Parathyroid adenoma (tissue), 2 donors: ENCODE measurements around the gene DRAM1.
A peak's percentile ranks its signal among the peaks of the same experiment; 100 is the strongest.

Source experiments
- H2AFZ ChIP-seq: fragments of 300-600 bp; sonication (generic); one replicate; pipeline ENCODE4 v1.7.0; 2017; ENCODE audit warnings: antibody characterized with exemption, mild to moderate bottlenecking
- H3K27ac ChIP-seq: fragments of 300-600 bp; sonication (generic); one replicate; pipeline ENCODE4 v1.7.0; 2017
- H3K27me3 ChIP-seq: fragments of 300-600 bp; sonication (generic); one replicate; pipeline ENCODE4 v1.7.0; 2017; ENCODE audit warnings: low read length; ENCODE audit not compliant: control insufficient read depth, insufficient read depth
- H3K36me3 ChIP-seq: fragments of 300-600 bp; sonication (generic); one replicate; pipeline ENCODE4 v1.7.0; 2017; ENCODE audit warnings: low read length; ENCODE audit not compliant: control insufficient read depth, insufficient read depth
- H3K4me1 ChIP-seq: fragments of 300-600 bp; sonication (generic); one replicate; pipeline ENCODE4 v1.7.0; 2017; ENCODE audit warnings: control low read depth
- H3K4me2 ChIP-seq: fragments of 300-600 bp; sonication (generic); one replicate; pipeline ENCODE4 v1.7.0; 2017; ENCODE audit warnings: low read length
- H3K4me3 ChIP-seq: fragments of 300-600 bp; sonication (generic); one replicate; pipeline ENCODE4 v1.7.0; 2017; ENCODE audit warnings: low read depth, low read length
- H3K79me2 ChIP-seq: fragments of 300-600 bp; sonication (generic); one replicate; pipeline ENCODE4 v1.7.0; 2017; ENCODE audit warnings: control low read depth
- H3K9ac ChIP-seq: fragments of 300-600 bp; sonication (generic); one replicate; pipeline ENCODE4 v1.7.0; 2017; ENCODE audit warnings: mild to moderate bottlenecking
- H3K9me3 ChIP-seq: fragments of 300-600 bp; sonication (generic); one replicate; pipeline ENCODE4 v1.7.0; 2017; ENCODE audit warnings: low read length; ENCODE audit not compliant: control insufficient read depth
- TF ChIP-seq, protein P1 (sequence below): fragments of 300-600 bp; sonication (generic); IDR thresholded peaks from one replicate; pipeline ENCODE4 v1.7.0; 2017; ENCODE audit warnings: antibody characterized with exemption, mild to moderate bottlenecking
- donor health status: primary hyperparathyroidism.

The DRAM1 gene

GRCh38 chr12:101931498-101932326 lies 54.3 kb downstream of the DRAM1 start:
- TF ChIP-seq, protein P1, sequence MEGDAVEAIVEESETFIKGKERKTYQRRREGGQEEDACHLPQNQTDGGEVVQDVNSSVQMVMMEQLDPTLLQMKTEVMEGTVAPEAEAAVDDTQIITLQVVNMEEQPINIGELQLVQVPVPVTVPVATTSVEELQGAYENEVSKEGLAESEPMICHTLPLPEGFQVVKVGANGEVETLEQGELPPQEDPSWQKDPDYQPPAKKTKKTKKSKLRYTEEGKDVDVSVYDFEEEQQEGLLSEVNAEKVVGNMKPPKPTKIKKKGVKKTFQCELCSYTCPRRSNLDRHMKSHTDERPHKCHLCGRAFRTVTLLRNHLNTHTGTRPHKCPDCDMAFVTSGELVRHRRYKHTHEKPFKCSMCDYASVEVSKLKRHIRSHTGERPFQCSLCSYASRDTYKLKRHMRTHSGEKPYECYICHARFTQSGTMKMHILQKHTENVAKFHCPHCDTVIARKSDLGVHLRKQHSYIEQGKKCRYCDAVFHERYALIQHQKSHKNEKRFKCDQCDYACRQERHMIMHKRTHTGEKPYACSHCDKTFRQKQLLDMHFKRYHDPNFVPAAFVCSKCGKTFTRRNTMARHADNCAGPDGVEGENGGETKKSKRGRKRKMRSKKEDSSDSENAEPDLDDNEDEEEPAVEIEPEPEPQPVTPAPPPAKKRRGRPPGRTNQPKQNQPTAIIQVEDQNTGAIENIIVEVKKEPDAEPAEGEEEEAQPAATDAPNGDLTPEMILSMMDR, result no peak
- Histone ChIP-seq H3K27ac (no peak overlapping the region), H2AFZ (no peak overlapping the region), H3K9me3 (no peaks in the 10 kb centered on the region), H3K4me1 (peaks cover 9% of the 10 kb centered on the region), H3K9ac (no peak overlapping the region), H3K4me2 (no peak overlapping the region), H3K36me3 (no peaks in the 10 kb centered on the region), H3K27me3 (no peaks in the 10 kb centered on the region), H3K4me3 (no peak overlapping the region), H3K79me2 (no peaks in the 10 kb centered on the region)

GRCh38 chr12:101933866-101934514 lies 56.6 kb downstream of the DRAM1 start:
- no peaks in the 10 kb centered on the region for H3K79me2 ChIP-seq
- no peaks in the 10 kb centered on the region for H3K36me3 ChIP-seq
- H3K9me3 ChIP-seq, result no peaks in the 10 kb centered on the region
- H3K4me3 ChIP-seq, result no peak overlapping the region
- TF ChIP-seq, protein P1, result no peak
- no peak overlapping the region for H2AFZ ChIP-seq
- H3K4me2 ChIP-seq, result no peak overlapping the region
- peaks cover 9% of the 10 kb centered on the region for H3K4me1 ChIP-seq
- H3K9ac ChIP-seq, result no peak overlapping the region
- H3K27me3 ChIP-seq, result no peaks in the 10 kb centered on the region
- H3K27ac ChIP-seq, result no peak overlapping the region

- peaks cover 9% of the 10 kb centered on the region for H3K4me1 ChIP-seq
- no peak overlapping the region for H3K4me3 ChIP-seq
- no peak overlapping the region for H3K4me2 ChIP-seq
- TF ChIP-seq, protein P1, result no peak
- peak overlapping the region; percentile 4 for H2AFZ ChIP-seq
- H3K36me3 ChIP-seq, result no peaks in the 10 kb centered on the region
- H3K27me3 ChIP-seq, result no peaks in the 10 kb centered on the region
- H3K79me2 ChIP-seq, result no peaks in the 10 kb centered on the region
- H3K9ac ChIP-seq, result no peak overlapping the region
- no peaks in the 10 kb centered on the region for H3K9me3 ChIP-seq
- H3K27ac ChIP-seq, result no peak overlapping the region
Observed at GRCh38 chr12:101935890-101936746, 58.7 kb downstream of the DRAM1 start.

GRCh38 chr12:101939306-101939705 lies 61.9 kb downstream of the DRAM1 start:
- Histone ChIP-seq H3K79me2 (no peaks in the 10 kb centered on the region), H3K4me2 (no peak overlapping the region), H3K36me3 (no peaks in the 10 kb centered on the region), H3K27ac (no peak overlapping the region), H3K9ac (no peak overlapping the region), H3K4me1 (peaks cover 9% of the 10 kb centered on the region), H3K9me3 (no peaks in the 10 kb centered on the region), H2AFZ (no peak overlapping the region), H3K4me3 (no peak overlapping the region), H3K27me3 (no peaks in the 10 kb centered on the region)
- TF ChIP-seq, protein P1, result no peak
